GM21825 (cell line): ENCODE results near the gene SLC4A2.

Experiments
- ATAC-seq: cut with Tn5 transposase; IDR thresholded peaks from one replicate; pipeline ENCODE4 v1.9.1; 2021; ENCODE audit warnings: mild to moderate bottlenecking, moderate library complexity; ENCODE audit not compliant: unreplicated experiment

SLC4A2 gene

GRCh38 chr7:151079199-151079910 lies 20.0 kb downstream of the SLC4A2 start:
- ATAC-seq, result no peak

- ATAC-seq, result no peak
Observed at GRCh38 chr7:151080067-151080521, 20.7 kb downstream of the SLC4A2 start.

GRCh38 chr7:151080522-151081169 lies 21.3 kb downstream of the SLC4A2 start, which contains the start of gene FASTK:
FASTK (minus strand) TSS chr7:151080809; CDS start chr7:151080766, 43 bp downstream.
- ATAC-seq, result peak; percentile 71

DNA sequence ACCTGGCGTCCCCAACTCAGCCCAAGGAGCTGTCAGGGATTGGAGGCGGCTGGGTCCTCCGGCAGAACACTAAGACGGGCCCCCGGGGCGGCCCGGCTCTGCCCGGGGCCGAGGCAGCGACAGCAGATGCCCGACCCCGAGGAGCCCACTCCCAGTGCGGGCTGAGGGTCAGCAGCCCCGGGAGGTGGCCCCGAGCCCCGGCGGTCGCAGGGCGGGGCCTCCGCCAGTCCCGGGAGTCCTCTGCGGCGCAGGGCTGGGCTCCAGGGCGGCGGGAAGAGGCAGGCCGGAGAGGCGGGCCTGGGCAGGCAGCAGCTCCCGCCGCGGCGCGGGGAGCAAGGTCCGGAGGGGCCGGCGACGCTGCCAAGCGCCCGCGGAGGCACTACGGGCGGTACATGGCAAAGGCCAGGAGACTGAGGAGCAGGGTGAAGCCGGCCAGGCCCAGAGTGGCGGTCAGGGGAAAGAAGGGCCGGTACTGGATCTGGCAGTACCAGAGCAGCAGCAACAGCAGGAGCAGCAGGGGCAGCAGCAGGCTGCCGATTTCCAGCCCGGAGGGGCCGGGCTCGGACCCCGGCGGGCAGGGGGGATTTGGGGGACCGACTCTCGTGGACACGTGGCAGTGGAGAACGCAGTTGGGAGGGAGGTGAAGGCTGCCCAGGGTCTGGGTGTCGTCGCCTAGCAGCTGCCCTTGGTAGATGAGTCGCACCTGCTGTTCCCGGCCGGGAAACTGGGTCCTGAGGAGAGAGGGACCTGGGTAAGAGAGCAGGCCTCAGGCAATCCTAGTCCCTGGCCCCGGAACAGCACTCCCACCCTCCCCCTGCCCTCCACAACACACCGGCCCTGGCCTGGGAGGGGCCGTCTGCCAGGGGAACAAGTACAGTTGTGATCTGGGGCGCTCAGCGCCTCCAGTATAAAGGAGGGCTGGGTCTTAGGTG lies 22.0 kb downstream of the SLC4A2 start:
- ATAC-seq, result no peak

DNA sequence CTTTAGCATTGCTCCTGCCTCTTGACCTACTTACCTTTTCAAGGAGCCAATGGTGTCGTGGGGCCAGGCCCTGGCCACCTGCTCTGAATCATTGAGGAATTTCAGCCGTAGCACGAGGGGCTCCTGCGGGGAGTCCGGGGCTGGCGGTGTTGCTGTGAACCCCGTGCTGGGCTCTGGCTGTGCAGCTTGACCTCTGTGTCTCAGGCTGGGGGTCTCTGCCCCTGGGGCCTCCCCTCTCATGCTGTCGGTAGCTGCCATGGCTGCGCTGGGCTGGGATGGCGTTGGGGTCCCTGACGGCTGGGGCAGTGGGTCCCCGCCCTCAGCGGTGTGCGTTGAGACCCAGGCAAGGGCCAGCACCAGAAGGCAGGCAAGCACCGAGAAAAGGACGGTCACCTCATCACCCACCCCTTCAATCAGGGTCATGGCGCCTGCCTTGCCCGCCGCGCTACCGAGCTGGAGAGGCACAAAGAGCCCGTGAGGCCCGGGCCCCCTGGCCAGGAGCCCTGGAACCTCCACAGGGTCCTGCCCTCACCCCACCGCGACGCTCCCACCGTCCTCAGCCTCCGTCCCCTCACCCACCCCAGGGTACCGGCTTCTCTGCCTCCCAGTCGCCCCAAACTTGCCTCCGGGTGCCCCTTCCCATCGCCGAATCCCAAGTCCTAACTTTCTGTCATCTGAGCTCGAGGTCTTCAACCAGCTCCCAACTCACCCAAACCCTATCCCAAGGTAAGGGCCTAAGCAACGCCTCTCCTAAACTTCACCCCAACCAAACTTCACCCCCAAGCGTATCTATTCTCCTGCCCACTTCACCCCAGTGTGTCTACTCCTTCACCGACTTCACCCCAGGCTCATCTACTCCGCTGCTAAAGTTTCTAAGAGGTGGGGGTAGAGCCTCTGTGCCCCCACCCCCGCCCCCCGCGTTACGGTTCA lies 23.0 kb downstream of the SLC4A2 start:
- ATAC-seq, result no peak

DNA sequence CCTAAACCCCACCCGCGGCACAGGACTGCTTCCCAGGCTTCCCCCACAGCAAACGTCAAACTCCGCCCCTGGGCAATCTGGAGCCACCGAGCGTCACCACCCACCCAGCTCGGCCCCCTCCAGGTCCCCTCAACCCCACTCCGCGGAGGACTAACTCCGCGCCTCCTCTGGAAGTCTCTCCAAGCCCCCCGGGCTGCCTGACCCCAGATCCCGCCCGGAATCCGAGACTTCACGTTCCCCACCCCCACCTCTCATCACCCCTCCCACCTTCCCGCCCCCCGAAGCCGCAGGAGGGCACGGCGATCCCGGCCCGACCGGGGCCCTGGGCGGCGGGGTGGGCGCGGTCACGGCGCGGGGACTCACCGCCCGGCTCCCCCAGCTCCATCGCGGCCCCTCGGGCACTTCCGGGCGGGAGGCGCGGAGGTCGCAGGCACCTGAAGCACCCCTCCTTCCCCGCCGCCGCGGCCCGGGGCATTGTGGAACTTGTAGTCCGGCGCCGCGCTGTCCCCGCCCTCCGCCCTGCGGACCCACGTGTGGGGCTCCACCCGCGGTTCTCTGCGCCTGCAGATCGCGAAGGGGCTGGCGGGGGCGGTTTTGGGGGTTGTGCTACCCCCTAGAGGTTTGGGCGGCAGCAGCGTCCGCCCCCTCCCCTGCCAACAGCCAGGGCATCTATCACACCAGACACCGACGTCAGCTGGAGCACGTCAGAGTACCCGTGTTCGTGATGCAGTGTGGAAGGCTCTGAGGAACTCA lies 23.9 kb downstream of the SLC4A2 start, which contains the start of gene TMUB1:
Gene TMUB1, minus strand, starts transcription at position 423 of the 753 bp plus-strand sequence. CDS start 930 bp downstream, outside the sequence.
- peak; percentile 50 for ATAC-seq

DNA sequence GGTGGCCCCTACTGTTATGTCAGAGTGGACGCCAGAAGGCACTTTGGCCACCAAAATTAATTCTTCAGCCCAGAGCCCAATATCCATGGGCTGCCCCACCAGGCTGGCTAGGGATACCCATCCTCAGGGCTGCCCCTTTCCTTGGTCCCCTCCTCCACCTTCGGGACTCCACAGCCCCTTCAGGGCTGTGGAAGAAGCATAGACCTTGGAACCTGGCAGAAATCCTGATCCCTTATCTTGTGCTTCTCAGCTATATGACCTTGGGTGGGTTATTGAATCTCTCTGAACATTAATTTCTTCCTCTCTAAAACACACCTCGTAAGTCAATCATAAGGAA lies 24.4 kb downstream of the SLC4A2 start:
- ATAC-seq, result no peak

- ATAC-seq, result no peak
Observed at GRCh38 chr7:151085329-151085690, 25.9 kb downstream of the SLC4A2 start.

GRCh38 chr7:151085691-151086620 lies 26.6 kb downstream of the SLC4A2 start, which contains the start of gene AGAP3:
AGAP3 (plus strand) TSS chr7:151086475; CDS start chr7:151086742, 267 bp downstream.
- ATAC-seq, result peak; percentile 38

- no peak for ATAC-seq
Observed at GRCh38 chr7:151086802-151087244, 27.4 kb downstream of the SLC4A2 start.

- ATAC-seq, result no peak
Observed at GRCh38 chr7:151087245-151088018, 28.0 kb downstream of the SLC4A2 start.

DNA sequence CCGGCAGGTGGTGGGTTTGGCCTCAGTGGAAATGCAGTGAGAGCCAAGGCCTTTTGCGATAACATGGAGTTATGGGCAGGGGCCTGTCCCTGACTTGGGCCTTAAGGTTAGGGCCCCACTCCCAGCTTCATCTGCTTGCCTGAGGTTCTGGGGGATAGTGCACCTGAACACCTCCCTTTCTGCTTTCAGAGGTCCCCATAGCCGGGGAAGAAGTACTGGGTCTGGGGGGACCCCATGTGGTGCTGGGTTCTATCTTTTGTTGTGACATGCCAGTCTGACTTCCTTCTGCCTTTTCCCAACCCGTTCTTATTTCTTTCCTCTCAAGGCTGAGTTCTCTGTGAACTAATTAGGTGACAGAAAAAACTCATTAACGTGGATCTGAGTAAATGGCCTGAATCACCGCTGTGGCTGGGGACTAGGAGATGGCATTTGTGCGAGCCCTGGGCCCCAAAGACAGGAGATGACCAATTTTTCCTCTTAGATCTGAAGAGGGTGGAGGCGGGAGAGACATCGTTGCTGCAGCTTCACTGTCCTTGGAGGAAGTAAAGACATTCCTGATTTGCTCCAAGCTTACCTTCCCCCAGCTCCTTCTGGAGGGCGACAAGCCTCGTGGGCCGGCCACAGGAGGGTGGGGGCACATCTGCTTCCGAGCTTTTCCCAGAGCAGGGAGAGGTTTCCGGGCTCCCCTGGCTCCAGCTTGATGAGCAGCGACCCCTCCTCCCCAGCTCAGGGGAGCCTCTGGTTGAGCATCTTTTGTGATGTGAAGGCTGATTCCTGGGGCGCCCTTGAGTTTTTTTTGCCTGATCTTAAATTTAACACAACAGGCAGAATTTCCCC lies 28.8 kb downstream of the SLC4A2 start:
- ATAC-seq, result no peak

DNA sequence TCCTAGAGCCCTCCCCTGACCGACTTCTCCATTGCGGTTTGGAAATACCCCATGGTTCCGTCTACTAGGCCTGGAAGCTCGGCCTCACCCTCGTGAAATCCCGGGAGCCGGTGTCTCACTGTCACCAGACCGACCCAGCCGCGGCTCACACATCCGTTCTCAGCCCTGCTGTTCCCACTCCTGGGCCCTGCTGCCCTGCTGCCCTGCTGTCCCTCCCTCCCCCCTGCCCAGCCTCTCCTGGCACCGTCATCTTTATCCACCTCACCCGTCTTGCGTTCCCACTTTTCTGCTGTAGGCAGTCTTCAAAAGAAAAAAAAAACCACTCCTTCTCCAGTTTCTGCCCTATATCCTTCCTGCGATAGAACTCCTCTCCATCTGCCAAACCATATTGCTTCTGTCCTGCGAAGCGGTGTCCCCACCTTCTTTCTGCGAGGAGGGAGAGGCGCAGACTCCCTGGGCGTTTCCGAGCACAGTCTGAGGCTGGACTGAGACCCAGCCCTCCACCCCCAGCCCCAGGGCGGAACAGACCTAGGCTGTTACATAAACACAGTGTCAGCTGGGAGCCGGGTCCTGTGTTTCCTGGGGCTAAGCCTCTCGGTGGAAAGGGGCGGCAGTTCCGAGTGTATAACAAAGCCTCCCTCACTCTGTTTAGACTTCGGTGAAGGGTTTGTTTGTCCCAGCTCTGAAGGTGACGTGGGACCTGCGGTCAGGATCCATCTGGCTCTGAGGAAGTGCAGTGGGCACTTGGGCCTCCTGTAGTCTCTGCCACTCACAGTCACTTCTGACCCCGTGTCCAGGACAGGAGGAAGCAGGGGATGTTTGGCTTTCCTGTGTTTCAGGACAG lies 29.7 kb downstream of the SLC4A2 start:
- ATAC-seq, result no peak

DNA sequence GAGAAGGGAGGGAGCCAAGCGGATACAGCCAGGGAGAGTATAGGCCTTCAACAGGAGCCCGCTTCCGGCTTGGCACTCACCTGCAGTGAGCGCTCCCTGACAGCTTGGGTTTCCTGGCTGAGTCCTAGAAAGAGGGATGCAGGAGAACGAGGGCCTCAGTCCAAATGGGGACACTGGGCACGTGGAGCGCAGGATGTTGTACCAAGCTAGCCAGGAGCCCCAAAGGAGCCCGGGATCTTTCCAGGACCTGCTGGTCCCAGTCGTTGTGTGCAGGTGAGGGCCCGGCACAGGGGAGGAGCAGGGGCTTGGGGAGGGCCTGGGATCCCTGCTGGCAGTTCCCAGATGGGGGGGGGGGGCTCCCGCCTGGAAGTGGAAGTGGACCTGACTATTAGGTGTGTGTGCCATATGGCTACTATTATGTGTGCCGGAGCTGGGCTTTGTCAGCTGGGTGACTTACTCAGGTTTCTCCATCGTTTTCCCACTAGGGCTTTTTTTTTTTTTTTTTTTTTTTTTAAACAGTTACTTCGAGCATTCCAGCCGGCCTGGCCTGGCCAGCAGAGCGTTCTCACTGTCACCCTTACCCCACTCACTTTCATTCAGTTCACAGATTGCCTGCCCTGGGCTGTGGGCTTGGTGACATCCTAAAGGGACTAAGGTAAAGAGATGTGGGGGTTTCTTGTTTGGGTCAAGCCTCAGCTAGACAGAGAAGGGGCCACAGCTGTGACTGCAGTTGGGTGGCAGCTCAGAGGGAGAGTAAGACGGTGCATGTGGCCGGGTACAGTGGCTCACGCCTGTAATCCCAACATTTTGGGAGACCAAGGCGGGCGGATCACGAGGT lies 30.7 kb downstream of the SLC4A2 start:
- ATAC-seq, result no peak

DNA sequence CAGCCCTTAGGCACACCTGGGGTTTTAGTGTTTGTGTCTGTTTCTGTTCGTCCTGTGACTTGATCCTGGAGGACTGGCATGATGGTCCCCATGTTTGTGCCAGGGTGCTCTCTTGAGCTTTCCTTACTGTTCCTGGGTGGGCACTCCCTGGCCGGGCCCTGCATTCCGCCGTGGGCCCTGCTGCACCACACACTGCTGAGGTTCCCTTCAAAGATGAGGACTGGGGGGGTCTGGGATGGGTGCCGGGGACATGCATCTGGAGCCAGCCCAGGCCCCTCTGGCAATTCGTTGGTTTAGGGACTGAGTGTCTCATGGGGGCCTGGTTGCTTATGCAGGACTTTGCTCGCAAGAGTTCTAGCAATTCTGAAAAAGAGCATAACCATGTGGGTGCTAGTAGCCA lies 31.6 kb downstream of the SLC4A2 start:
- ATAC-seq, result no peak
